NCI-H526 (cell line): ENCODE data around the gene TMA7.

Source experiments
- DNase-seq, 2 experiments: peaks; one replicate each; lab custom pipeline; 2025; lab: John Stamatoyannopoulos, UW

Gene TMA7

DNA sequence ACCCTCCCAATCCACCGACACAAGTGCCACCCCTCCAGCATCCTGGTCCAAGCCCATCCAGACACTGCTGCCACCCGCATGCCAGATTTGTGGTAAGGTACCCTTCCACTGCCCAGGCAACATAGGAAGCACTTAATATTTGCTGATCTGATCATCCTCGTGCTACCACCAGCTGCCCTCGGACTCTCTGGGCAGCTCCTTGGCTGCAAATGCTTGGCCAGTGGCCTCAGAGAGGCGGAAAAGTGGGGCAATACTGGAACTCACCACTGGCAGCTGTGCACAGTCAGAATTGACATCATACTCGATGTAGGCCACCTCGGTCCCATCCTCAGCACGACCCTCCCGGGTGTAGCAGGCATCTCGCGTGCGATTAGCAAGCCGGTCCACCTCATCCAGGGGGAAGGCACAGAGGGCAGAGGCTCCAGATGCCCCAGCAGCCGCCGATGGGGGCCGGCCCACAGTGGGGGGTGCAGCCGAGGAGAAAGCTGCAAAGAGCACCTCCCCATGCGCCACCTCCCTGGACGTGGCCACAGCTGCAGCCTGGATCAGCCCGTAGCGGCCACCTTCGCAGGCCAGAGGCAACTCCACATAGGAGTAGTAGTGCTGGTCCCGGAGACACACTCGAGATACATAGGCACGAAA is 16.7 kb upstream of the TMA7 start:
- no peak for DNase-seq

DNA sequence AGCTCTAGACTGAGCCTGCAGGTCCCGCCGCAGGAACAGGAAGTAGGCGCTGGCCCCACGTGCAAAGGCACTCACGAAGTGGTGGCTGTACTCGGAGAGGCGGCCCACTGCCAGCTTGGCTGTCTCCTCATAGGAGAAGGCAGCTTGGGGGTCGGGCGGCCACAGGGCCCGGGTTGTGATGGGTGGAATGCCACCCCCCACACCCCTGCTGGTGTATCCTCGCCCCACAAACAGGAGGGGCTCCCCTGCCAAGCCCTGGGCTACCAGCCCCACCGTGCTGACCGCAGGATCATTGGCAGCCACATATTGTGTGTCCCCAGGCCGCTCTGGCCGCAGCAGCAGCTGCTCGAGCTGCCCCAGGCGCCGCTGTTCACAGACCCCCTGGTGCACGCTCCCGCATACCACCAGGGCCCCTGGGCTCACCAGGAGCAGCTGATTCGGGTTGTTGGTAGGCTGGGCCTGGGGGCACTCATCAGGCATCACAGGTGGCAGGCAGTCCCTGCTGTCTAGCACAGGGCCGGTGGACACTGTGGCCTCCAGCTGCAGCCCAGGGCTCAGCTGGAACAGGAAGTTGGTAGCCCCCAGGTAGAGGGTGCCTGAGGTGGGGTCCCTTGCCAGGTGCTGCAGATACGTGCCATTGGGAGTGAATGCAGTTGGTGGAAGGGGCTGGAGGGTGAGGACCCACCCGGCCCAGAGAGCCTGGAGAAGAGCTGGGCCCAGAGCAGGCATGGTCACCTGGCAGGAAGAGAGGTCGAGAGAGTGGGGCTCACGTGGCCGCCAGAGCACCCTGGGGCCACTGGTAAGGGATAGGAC is 16.0 kb upstream of the TMA7 start:
- no peak for DNase-seq

DNA sequence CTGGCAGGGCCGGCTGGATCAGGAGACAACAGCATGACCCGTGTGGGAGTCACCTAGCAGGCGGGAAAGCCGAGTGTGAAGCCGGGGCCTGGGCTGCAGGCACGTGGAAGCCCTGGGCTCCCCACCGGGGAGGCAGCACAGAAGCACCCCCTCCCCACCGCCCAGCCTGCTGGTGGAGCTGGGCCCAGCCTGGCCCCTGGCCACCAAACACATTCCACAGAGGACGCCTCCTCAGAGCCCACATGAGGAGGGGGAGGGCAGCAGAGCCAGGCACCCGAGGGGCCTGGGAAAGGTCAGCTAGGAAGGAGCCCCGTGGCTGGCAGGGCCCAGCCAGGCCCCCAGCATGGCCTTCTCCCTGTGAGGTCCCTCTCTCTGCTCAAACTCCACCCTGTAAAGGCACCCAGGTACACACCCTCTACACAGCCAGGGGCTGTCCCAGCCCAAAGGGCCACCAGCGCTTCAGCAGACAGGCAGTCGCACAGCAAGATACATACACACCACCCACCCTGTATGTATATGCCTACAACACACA is 14.7 kb upstream of the TMA7 start:
- no peak for DNase-seq

DNA sequence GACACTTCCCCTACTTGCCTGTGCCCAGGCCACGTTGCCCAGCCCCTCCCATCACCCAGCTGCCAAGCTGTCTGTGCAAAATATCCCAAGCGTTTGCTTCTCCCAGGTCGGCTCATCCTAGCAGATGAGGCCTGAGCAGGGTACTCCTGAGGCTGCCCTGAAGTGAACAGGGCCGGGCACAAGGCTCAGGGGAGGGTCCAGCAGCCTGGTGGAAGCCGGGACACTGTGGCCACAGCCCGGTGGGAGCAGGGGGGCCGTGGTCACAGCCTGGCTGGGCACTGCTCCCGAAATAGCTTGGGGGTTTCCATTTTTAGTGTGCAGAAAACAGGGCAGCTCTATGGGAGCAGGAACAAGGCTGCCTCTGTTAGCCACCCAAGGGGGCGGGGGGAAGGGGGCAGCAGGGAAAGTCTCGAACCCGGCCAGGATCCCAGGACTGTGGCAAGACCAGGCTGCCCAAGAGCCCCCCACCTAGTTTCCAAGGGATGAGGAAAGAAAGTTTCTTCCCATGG is 13.6 kb upstream of the TMA7 start:
- DNase-seq: no peak

DNA sequence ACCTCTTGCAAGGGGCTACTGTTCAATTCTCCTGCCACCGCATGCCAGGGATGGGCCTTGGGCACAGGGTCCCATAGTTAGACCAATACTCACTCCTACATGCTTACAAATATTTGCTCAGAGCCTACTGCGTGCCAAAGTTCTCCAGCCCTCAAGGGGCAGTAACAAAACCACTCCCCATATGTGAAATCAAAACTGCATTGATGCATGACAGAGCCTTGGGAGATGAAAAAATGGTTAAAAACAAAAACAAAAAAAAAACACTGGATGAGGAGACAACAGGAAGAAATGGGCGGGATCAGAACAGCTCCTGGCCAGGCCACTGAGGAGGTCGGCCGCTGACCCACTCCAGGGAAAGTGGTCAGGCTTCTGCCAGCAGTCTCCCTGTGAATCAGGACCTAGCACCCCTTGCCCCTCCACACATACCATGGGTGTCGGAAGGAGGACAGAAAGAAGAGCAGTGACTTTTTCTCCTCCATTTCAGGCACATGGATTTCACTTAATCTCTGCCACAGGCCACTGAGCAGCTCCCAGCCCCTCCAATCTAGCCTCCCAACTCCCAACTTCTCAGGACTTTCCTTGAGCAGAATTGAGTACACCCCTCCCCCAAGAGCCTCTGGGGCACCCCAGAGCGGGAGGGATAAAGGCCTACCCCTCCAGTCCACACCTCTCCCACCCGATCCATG is 13.0 kb upstream of the TMA7 start:
- DNase-seq: no peak

DNA sequence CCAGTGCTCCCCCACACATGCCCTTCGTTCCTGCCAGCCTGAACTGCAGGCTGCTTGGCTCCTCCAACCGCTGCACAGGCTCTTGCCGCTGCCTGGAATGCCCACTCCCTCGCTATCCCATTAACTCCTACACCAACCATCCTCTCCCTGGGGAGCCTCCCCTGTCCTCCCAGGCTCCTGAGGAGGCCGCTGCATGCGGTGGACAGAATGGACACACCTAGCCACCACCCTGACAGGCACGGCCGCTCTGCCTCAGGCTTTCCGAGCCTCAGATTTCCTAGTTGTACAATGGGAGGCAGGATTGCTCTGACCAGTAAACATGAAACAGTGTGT is 12.5 kb upstream of the TMA7 start:
- peak in 1 of 2 experiments; percentile 14 for DNase-seq

DNA sequence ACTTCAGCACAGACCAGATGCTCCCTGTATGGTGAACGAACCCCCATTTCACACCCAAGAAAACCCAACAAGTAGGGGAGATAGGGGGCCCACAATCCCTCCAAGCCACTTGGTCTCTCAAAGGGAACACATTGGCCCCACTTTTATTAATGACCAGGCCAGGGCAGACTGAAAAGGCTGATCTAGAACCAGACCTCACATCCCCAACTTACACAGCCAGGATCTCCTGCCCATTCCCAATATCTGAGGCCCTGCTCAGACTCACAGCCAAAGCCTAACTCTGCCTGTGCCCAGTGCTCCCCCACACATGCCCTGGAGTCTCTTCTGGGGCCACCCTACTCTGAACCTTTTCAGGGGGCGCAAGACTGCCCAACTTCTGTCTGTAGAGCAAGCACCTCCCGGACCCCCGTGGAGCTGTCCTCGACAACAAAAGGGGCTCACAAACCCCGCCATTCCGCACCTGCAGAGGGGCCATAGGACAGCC is 11.9 kb upstream of the TMA7 start:
- no peak for DNase-seq

DNA sequence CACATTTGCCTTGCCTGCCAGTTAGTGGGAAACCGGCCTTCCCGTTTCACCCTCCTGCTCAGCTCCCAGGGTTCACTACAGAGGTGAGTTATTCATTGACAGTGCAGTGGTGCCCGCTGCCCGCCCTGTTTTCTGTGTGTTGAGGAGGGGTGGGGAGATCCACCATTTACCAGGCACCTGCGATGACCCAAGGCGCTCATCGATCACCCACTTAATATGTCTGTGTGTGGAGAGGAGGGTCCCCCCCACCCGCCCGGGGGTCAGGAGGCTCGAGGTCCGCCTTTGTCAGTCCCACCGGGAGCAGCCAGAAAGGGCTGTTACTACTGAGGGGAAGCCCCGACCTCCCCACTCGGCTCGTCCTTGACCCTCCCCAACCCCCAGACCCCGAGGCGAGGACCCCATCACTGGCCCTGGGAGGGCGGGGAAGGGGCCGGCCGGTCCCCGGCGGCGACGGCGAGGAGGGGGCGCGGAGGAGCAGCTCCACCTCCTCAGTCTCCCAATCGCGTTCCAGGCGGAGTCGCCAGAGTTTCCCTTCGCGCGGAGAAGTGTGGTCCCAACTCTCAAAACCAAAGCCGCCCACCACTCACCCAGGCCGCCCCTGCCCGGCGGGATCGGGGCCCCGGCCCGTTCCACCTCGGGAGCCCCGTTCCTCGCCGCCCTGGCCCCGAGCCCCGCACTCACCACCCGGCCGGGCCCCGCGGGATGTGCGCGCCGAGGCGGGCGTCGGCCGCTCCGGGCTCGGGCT is 11.3 kb upstream of the TMA7 start:
- peak; percentile 8 to 71 for DNase-seq

DNA sequence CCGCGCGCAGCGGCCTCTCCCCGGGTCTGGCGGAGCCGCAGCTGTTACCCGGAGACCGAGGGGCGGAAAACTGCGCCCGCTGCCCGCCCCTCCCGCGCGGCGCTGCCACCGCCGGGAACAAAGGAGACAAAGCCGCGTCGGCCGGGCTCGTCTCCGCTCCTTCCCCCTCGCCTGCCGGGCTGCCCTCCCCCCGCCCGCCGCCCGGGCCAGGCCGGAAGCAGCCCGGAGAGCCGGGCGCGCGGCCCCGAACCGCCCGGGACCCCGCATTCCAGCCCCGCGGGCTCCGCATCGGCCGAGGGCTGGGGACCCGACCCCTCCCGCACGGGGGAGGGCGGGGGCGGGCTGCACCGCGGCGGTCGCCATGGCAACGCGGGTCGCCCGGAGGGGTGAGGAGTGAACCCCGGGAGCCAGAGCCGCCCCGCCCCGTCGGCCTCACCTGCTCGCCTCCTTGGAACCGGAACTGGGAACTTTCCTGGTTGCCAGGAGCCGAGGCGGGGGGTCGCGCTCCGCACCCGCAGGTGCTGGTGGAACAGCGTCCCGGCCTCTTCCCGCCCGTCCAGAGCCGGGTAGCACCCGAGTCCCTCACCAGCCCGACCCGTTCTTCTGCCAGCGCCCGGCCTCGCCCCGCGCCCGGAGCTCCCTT is 10.6 kb upstream of the TMA7 start:
- peak; percentile 57 to 85 for DNase-seq

DNA sequence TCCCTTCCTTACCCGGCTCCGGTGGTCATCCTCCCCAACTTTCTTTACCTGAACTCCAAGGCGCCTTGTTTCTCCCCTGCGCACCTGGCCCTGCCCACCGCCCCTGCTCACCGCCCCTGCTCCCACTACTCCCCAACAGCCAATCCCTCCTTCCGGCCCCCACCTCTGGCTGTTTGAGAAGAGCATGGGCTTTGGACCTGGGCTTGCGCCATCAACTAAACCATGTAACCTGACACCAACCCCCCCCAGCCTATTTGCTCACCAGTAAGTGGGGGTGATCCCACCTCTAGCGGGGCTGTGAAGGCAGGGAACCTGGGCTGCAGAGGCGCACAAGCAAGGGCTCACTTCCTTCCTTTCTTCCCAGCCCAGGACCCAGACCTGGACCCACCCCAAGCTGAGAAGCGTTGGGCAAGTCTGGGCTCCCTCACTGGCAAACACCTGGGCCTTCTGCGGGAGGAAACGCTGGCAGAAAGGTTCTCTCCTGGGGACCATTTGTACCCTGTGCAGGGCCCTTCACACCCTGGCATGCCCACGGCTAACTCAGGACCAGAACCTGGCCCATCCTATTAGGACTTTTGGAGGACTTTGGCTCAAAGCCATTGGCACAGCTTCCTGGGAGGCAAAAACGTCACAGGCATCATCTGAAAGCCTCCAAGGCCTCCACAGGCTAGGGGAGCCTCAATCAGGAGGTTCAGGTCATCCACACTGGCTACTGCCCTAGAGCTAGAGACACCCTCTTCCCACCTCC is 9.9 kb upstream of the TMA7 start, which contains the start of gene PLXNB1:
Gene PLXNB1, minus strand, starts transcription at position 127 of the 748 bp plus-strand sequence. CDS start 5,475 bp downstream, outside the sequence.
- peak; percentile 62 to 83 for DNase-seq

DNA sequence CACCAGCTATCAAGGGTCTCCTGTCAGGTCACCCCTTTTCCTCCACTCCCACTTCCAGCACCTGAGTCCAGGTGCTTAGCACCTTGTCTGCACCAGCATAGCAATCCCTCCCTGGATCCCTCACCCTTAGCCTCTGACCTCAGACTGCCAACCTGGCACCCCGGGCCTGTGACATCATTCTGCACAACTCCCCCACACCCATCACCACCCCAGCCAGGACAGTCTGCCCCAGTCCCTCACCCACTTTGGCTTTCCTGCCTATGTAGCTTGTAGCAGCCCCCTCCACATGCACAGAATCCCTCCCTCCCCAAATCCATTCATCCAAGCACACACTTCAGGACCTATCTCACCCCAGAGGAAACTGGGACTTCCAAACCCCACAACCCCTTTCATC is 9.4 kb upstream of the TMA7 start:
- DNase-seq: no peak

DNA sequence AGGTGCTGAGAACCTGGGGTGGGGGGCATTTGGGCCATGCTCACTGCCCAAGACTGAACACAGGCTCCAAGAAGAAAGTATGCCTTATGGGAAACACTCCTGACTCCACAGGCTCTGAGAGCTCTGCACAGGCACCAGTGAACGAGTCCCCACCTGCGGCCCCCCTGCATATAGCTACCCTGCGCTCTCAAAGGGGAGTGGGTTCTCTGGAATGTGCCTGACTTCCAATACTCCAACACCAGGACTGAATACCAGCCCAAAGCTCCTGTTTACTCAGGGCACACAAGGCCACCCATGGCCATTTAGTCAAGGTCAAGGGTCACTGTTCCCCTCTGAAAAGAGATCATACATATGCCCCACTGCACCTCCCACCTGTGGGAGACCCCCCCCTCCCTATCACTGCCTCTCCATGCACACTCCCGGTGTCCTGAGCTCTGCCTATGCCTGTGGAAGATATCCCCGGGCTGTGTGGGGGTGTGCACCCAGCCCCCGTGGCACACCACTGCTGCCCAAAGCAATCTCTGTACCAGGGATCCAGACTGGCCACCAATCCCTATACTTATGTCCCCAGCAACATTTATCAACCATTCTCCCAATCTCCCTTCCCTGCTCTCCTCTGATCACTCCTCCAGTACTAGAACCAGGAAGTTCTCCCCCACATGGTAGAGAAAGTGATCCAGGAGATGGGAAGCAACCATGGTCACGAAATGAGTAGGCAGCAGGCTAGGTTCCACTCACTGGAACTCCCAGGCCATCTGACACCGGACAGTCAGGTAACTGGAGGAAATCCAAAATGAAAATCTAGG is 8.6 kb upstream of the TMA7 start:
- DNase-seq: no peak

DNA sequence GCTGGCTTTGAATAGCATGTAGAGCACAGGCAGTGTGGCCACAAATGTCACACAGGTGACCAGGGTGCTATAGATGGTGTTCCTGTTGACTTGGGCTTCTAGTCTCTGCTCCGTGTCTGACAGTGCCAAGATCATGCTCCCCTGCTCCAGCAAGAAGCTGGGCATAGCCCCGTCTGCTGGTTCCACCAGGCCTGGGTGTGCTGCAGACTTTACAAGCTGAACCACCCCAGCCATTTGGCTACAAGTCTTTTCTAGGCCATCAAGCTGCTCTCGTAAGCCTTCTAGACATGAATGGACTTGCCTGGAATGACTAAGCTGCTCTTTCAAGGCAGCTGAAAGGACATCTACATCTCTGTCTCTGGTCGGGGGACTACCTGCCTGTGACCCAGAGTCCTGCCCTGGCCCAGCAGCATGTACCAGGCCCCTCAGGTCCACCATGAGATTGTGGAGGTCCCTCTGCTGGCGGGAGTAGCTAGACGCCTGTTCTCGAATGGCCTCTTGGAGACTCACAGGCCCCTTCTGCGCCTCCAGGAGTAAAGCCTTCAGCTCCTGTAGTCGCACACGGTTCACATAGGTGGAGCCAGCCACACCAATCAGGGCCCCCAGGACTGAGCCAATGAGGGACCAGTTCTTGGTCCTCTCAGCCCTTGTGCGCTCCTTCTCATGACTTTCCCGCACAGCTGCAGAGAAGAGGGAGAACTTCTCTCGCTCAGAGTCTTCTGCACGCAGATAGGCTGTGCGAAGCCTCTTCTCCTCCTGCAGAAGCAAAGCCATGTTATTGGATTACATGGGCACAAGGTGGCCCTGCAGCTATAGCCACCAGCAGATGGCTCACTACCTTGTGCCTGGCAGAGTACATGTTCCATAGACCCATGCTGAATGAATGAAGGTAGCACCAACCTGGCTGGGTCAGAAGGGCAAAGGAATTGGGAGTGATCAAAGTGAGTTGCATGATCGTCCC is 7.4 kb upstream of the TMA7 start:
- peak in 1 of 2 experiments; percentile 23 for DNase-seq

DNA sequence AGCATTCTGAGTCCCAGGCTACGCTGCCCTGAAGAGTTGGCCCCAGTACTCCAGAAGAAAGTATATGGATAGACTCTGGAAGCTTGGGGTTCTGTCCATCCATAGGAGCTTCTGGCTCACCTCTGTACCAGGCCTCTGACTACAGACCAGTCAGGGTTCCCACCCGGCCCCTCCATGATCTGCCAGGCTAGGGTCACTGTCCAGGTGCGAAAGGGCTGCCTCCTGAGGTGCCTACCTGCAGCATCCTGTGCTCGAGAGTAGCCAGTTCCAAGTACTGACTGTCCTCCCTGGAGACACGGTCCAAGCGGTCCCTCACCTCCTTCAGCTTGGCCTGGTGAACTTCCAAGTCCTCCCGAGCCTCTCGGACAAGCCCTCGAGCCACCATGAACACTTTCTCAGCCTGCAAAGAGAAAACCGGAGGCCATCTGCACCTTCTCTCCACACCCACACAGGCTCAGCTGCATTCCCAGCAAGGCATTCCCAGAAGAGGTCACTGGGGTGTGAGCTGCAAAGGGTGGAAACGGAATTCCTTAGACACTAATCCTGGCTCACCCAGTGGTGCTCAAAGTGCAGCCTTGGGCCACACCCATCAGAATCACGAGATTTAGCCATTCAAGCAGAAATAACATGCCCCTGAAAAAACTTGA is 6.5 kb upstream of the TMA7 start:
- DNase-seq: no peak

DNA sequence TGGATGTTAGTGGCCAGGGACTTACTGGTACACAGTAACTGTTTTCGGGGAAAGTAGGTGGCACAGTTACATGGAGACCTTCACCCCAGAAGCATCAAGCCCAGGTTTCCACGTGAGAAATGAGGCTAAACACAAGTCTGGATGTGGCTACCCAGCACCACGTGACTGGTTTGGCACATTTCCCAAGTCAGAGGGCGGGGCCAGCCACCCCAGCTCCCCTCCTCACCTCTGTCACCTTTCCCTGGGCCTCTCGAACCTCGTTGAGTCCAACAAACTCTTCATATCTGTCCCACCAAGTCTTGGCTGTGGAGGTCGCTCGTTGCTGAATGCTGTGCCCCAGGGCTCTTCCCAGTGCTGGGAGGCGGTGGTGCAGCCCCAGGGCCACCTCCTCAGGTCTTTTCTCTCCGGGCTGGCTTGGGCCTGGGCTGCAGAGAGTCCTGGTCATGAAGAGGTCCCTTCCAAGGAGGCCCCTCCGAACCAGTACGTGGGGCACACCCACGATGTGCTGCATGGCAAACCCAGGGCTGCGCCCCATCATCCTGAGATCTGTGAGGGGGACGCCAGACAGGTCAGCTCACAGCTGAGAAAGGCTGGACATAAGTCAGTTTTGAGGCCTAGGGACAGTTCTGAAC is 5.3 kb upstream of the TMA7 start:
- no peak for DNase-seq

DNA sequence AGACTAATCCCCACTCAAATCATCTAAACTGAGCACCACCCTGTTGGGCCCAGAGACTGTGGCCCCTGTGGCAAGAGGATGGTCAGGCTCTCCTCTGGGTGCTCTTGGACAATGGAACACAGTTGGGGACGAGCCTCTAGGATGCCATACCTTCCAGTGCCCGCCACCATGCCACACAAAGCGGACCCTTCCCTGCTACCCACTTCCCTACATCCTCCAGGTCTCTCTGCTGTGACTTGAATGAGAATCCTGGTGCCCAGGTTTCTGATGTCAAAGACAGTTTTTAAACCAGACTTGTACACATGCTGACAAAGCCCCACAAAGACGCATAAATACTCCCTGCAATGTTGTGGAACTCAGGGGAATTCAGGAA is 4.8 kb upstream of the TMA7 start:
- no peak for DNase-seq

DNA sequence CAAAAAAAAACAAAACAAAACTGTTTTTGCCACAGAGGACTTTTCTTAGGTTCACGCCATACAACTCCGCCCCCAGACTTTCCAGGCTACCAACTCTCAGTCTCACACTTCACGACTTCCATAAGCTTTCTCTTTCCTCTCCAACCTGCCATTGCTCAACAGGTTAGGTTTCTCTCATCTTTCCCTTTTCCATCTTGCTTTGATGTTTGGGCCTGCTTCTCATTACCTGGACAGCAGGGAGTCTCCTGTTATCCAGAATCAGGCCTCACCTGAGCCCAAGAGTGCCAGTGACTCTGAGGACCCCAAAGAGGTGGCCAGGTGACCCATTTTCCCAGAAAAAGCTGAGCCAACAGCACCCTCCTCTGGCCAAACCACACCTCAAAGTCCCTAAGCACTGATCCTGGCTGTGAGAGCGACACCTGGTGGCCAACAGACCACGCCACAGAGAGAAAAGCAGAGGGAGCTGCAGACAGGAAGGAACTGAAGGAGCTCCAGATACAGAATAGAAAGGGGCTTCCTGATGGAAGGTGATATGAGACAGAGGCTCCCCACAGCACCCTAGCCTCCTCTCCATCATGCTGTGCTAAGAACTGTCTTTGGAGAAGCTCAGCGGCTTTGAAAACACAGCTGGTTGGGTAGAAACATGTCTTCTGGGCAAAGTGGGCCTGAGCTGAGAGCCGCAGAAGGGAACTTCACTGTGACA is 4.1 kb upstream of the TMA7 start:
- peak; percentile 63 to 86 for DNase-seq
